Endothelial cell of umbilical vein (primary cell): ENCODE results near the gene ATL1.

Experiments used
- CTCF ChIP-seq, 2 donors: IDR thresholded peaks; 1 replicate in 1 of 2; 2 replicates in 1 of 2; pipeline ENCODE4 v1.5.1; 2011; ENCODE audit warnings: low read length in 2 of 2, mild to moderate bottlenecking in 2 of 2, moderate library complexity in 2 of 2, control low read depth in 1 of 2, inconsistent platforms in 1 of 2, low read depth in 1 of 2; ENCODE audit not compliant: insufficient read depth in 1 of 2; ENCODE audit errors: extremely low read depth in 1 of 2
- EZH2 ChIP-seq: IDR thresholded peaks from 2 replicates; pipeline ENCODE4 v1.6.1; 2012; ENCODE audit warnings: borderline replicate concordance, low read depth, mild to moderate bottlenecking, moderate library complexity, low read length, inconsistent platforms; ENCODE audit not compliant: severe bottlenecking
- FOS ChIP-seq: IDR thresholded peaks from 2 replicates; pipeline ENCODE4 v1.6.1; 2011; ENCODE audit warnings: mild to moderate bottlenecking, low read length, moderate library complexity, borderline replicate concordance; ENCODE audit not compliant: insufficient read depth
- GATA2 ChIP-seq: IDR thresholded peaks from 2 replicates; pipeline ENCODE4 v1.7.0; 2011; ENCODE audit warnings: low read depth, mild to moderate bottlenecking, moderate library complexity, mixed read lengths, low read length; ENCODE audit not compliant: insufficient read length, insufficient read depth
- JUN ChIP-seq: IDR thresholded peaks from 2 replicates; pipeline ENCODE4 v1.6.1; 2011; ENCODE audit warnings: borderline replicate concordance, low read depth; ENCODE audit not compliant: insufficient read length, insufficient read depth
- MAX ChIP-seq: IDR thresholded peaks from 2 replicates; pipeline ENCODE4 v1.6.1; 2011; ENCODE audit not compliant: insufficient read depth, insufficient read length
- POLR2A ChIP-seq: IDR thresholded peaks from 2 replicates; pipeline ENCODE4 v1.6.1; 2012; ENCODE audit warnings: low read depth, mild to moderate bottlenecking, control low read depth, low read length
- POLR2AphosphoS5 ChIP-seq: IDR thresholded peaks from 2 replicates; pipeline ENCODE4 v1.6.1; 2012; ENCODE audit warnings: low read depth, mild to moderate bottlenecking, control low read depth, low read length, moderate library complexity; ENCODE audit not compliant: insufficient read depth

- TF ChIP-seq MAX (no peak), CTCF (IDR thresholded peaks at IDR 0.05; ENCODE audit: extremely low read depth in 1 of 2, insufficient read depth in 1 of 2, low read depth in 1 of 2, low read length in 2 of 2) (no peak), FOS (no peak), POLR2AphosphoS5 (no peak), POLR2A (no peak), EZH2 (no peak), JUN (no peak), GATA2 (no peak)
These were observed 56.3 kb downstream of the ATL1 start for GRCh38 chr14:50616275-50616674.
